A549 (cell line): ENCODE data around the gene APCDD1L. TPM values are rescaled to one million over a fixed set of nuclear protein-coding genes. Genes with fewer than 3 reads are reported as not detected.

Experiments
- ATAC-seq, 2 experiments: fragments of 200-7000 bp in 1 of 2; fragments of >200 bp in 1 of 2; cut with Nextera tagmentation in 1 of 2; cut with Tn5 transposase in 1 of 2; 3 replicates each; pipeline versions ENCODE4 v1.8.0 to v1.9.1; 2018 to 2020; ENCODE audit warnings: mild to moderate bottlenecking in 1 of 2, moderate library complexity in 1 of 2
- CTCF ChIA-PET: fragments of 300-600 bp; sonication (Branson Sonifier 250); formaldehyde crosslinking; extraction: SDS; loops from one replicate; lab custom pipeline; 2021; ENCODE audit warnings: antibody characterized with exemption, inconsistent platforms; lab: Yijun Ruan, JAX
- POLR2A ChIA-PET: fragments of 350-600 bp; formaldehyde crosslinking; extraction: SDS; loops from one replicate; lab custom pipeline; 2021; ENCODE audit warnings: antibody characterized with exemption, inconsistent platforms; lab: Yijun Ruan, JAX
- DNase-seq, 2 experiments: peaks; one replicate each; pipeline versions ENCODE4 v3.0.0 to v3.0.0-alpha.2; 2011 to 2016; ENCODE audit warnings: low read depth in 1 of 2, low spot score in 1 of 2
- FAIRE-seq: peaks from 2 replicates; lab custom pipeline; 2011; peaks lifted over from hg19 to GRCh38; lab: Jason Lieb, UNC
- H3K27ac ChIP-seq, 2 experiments: fragments of >200 bp; sonication (Bioruptor Twin); formaldehyde crosslinking; 3 replicates each; pipeline ENCODE4 v1.5.1; 2016 to 2017
- H3K4me1 ChIP-seq: fragments of >200 bp; sonication (Bioruptor Twin); formaldehyde crosslinking; 3 replicates; pipeline ENCODE4 v1.6.1; 2016
- H3K4me2 ChIP-seq: fragments of >200 bp; sonication (Bioruptor Twin); formaldehyde crosslinking; 3 replicates; pipeline ENCODE4 v1.6.1; 2016
- H3K4me3 ChIP-seq: fragments of >200 bp; sonication (Bioruptor Twin); formaldehyde crosslinking; 3 replicates; pipeline ENCODE4 v1.5.1; 2016
- H3K9me3 ChIP-seq: fragments of >200 bp; sonication (Bioruptor Twin); formaldehyde crosslinking; 3 replicates; pipeline ENCODE4 v1.6.1; 2016
- BCL3 ChIP-seq: fragments of >200 bp; sonication (Bioruptor Twin); formaldehyde crosslinking; IDR thresholded peaks from 3 replicates; pipeline ENCODE4 v1.6.1; 2016
- CHD2 ChIP-seq: fragments of 150-350 bp; IDR thresholded peaks from 2 replicates; pipeline ENCODE4 v1.6.1; 2014; ENCODE audit warnings: low read length; ENCODE audit not compliant: partially characterized antibody
- CHD4 ChIP-seq: fragments of 200-600 bp; sonication (generic); IDR thresholded peaks from 2 replicates; pipeline ENCODE4 v1.6.1; 2016; ENCODE audit warnings: antibody characterized with exemption, mild to moderate bottlenecking, borderline replicate concordance
- EP300 ChIP-seq, 2 experiments: fragments of >200 bp; sonication (Bioruptor Twin); formaldehyde crosslinking; IDR thresholded peaks; 2 replicates in 1 of 2; 3 replicates in 1 of 2; pipeline ENCODE4 v1.6.1; 2016 to 2017
- ESRRA ChIP-seq: fragments of 150-350 bp; IDR thresholded peaks from 2 replicates; pipeline ENCODE4 v1.6.1; 2014; ENCODE audit warnings: mild to moderate bottlenecking, low read length, borderline replicate concordance
- FOSB ChIP-seq: fragments of 250-450 bp; sonication (Bioruptor Pico); IDR thresholded peaks from 2 replicates; pipeline ENCODE4 v1.5.0; 2020; ENCODE audit warnings: mild to moderate bottlenecking, moderate library complexity
- HDAC2 ChIP-seq: fragments of 200-600 bp; sonication (generic); IDR thresholded peaks from 2 replicates; pipeline ENCODE4 v1.6.1; 2016
- MYC ChIP-seq: IDR thresholded peaks from 2 replicates; pipeline ENCODE4 v1.6.1; 2012; ENCODE audit warnings: mild to moderate bottlenecking, inconsistent platforms, low read length, improper control_type of control experiment, borderline replicate concordance
- NPAS2 ChIP-seq: fragments of 250-450 bp; sonication (Bioruptor Pico); IDR thresholded peaks from 2 replicates; pipeline ENCODE4 v1.8.0; 2022; ENCODE audit warnings: mild to moderate bottlenecking, moderate library complexity, borderline replicate concordance
- PHF8 ChIP-seq: fragments of 200-600 bp; sonication (generic); IDR thresholded peaks from 2 replicates; pipeline ENCODE4 v1.6.1; 2016; ENCODE audit warnings: low read depth, mild to moderate bottlenecking, antibody characterized with exemption, moderate library complexity, borderline replicate concordance
- RCOR1 ChIP-seq: fragments of 150-350 bp; IDR thresholded peaks from 2 replicates; pipeline ENCODE4 v1.6.1; 2014; ENCODE audit warnings: antibody characterized with exemption, low read length, low read depth
- REST ChIP-seq: fragments of 200-600 bp; sonication (generic); IDR thresholded peaks from 2 replicates; pipeline ENCODE4 v1.6.1; 2016; ENCODE audit warnings: antibody characterized with exemption, mild to moderate bottlenecking, moderate library complexity
- SREBF2 ChIP-seq: fragments of 450-650 bp; IDR thresholded peaks from 2 replicates; pipeline ENCODE4 v1.6.1; 2014; ENCODE audit warnings: mild to moderate bottlenecking, moderate library complexity
- TFCP2L1 ChIP-seq: fragments of 250-450 bp; sonication (Bioruptor Pico); IDR thresholded peaks from 2 replicates; pipeline ENCODE4 v1.5.0; 2021; ENCODE audit warnings: mild to moderate bottlenecking
- TP53 ChIP-seq: fragments of 250-450 bp; sonication (Bioruptor Pico); IDR thresholded peaks from 2 replicates; pipeline ENCODE4 v1.5.0; 2021; ENCODE audit warnings: mild to moderate bottlenecking, moderate library complexity
- ZC3H11A ChIP-seq: fragments of 450-650 bp; IDR thresholded peaks from 2 replicates; pipeline ENCODE4 v1.6.1; 2014; ENCODE audit warnings: antibody characterized with exemption, mild to moderate bottlenecking
- WGBS: methylation state at CpG from one replicate; pipeline ENCODE4 v1.1.6; 2017; ENCODE audit errors: missing lambda C conversion rate; 5-methylcytosine and 5-hydroxymethylcytosine counted together
- polyA plus RNA-seq, 4 experiments: library from polyadenylated mRNA; depleted of rRNA in 3 of 4; stranded (reverse); fragments of >200 nt; fragmentation: RNase III in 1 of 4; extraction: RNeasy Plus Mini Kit Qiagen cat#74134 plus additional on column Dnase treatment in 1 of 4; gene quantifications; 2 replicates in 3 of 4; 3 replicates in 1 of 4; pipeline ENCODE4 v1.2.3, GENCODE V29; 2011 to 2017

The APCDD1L gene
- polyA plus RNA-seq, 2 of the 4 experiments (the other 2 are of a cell fraction), result not detected

GRCh38 chr20:58452667-58453255 is 62.4 kb downstream of the APCDD1L start (continued):
- TF ChIP-seq BCL3 (no peak), FOSB (no peak), TFCP2L1 (CRISPR knock-in tag) (no peak), TP53 (CRISPR knock-in tag) (no peak), CHD4 (no peak)

GRCh38 chr20:58450254-58450653 is 64.9 kb downstream of the APCDD1L start:
- POLR2A ChIA-PET, result no interaction called here

GRCh38 chr20:58449681-58450221 is 65.4 kb downstream of the APCDD1L start:
- H3K27ac ChIP-seq, result no peak overlapping the region
- peaks cover 8% of the 10 kb centered on the region; the same call in 2 of the 3 replicates for H3K9me3 ChIP-seq
- ChIA-PET POLR2A (no interaction called here), CTCF (interaction anchor here (0.7 to 4.5 kb wide), 3 partner anchors 9 to 203 kb away, joined by 3 to 33 read pairs (median 3); no protein-coding TSS in a partner anchor)
- WGBS, result 92% methylated on average over 10 of the region's 10 CpGs
- H3K4me3 ChIP-seq, result no peak overlapping the region
- no peak for ATAC-seq
- no peaks in the 10 kb centered on the region for H3K4me1 ChIP-seq
- no peak for FAIRE-seq
- H3K4me2 ChIP-seq, result no peak overlapping the region
- no peak for TF ChIP-seq BCL3
- TF ChIP-seq NPAS2, result no peak
- TF ChIP-seq CHD4, result no peak
- TF ChIP-seq MYC, result no peak
- no peak for TF ChIP-seq REST
- TF ChIP-seq HDAC2, result no peak
- no peak for TF ChIP-seq ESRRA
- no peak for TF ChIP-seq RCOR1
- no peak for TF ChIP-seq CHD2
- no peak for TF ChIP-seq ZC3H11A
- DNase-seq, result no peak

More at GRCh38 chr20:58450254-58450653, 64.9 kb downstream of the APCDD1L start:
- no peak for DNase-seq
- 86% methylated on average over 10 of the region's 10 CpGs for WGBS
- no peak for ATAC-seq
- CTCF ChIA-PET, result interaction anchor here (0.7 to 4.5 kb wide), 2 partner anchors 8 to 204 kb away, joined by 3 to 33 read pairs; no protein-coding TSS in a partner anchor
- TF ChIP-seq SREBF2 (no peak), EP300 (IDR thresholded peaks at IDR 0.05) (no peak), RCOR1 (no peak), PHF8 (no peak), TP53 (CRISPR knock-in tag) (no peak)
- no peak for FAIRE-seq
- H3K4me1 ChIP-seq, result no peaks in the 10 kb centered on the region
- H3K9me3 ChIP-seq, result peaks cover 12% of the 10 kb centered on the region; the same call in 2 of the 3 replicates
- no peak overlapping the region for H3K4me2 ChIP-seq
- no peak overlapping the region for H3K4me3 ChIP-seq
- H3K27ac ChIP-seq, result no peak overlapping the region
